Measurements from ENCODE around the gene SRBD1.

SRBD1 gene

GRCh38 chr2:45611020-45611859 lies at the start of gene SRBD1:
Gene SRBD1 (minus strand): TSS chr2:45611267. CDS start chr2:45605441, 5,826 bp downstream.
- peak; percentile 97 for DNase-seq

- DNase-seq: no peak
Measured at GRCh38 chr2:45654250-45654649, 43.2 kb upstream of the SRBD1 start.

- DNase-seq: no peak
Measured at GRCh38 chr2:45653122-45653913, 42.3 kb upstream of the SRBD1 start.

- peak; percentile 73 for DNase-seq
Measured at GRCh38 chr2:45652090-45653031, 41.3 kb upstream of the SRBD1 start.

GRCh38 chr2:45651415-45652089 lies 40.5 kb upstream of the SRBD1 start, which contains the start of gene PRKCE:
Gene PRKCE (plus strand): TSS chr2:45651675.
- peak; percentile 78 for DNase-seq

GRCh38 chr2:45650851-45651414 lies 39.9 kb upstream of the SRBD1 start:
- peak; percentile 93 for DNase-seq

- peak; percentile 75 for DNase-seq
Measured at GRCh38 chr2:45649858-45650811, 39.1 kb upstream of the SRBD1 start.

GRCh38 chr2:45649462-45649857 lies 38.4 kb upstream of the SRBD1 start:
- DNase-seq: no peak

GRCh38 chr2:45648636-45649035 lies 37.6 kb upstream of the SRBD1 start:
- no peak for DNase-seq

GRCh38 chr2:45647986-45648520 lies 37.0 kb upstream of the SRBD1 start:
- DNase-seq: no peak

- no peak for DNase-seq
Measured at GRCh38 chr2:45647356-45647755, 36.3 kb upstream of the SRBD1 start.

GRCh38 chr2:45646289-45646688 lies 35.2 kb upstream of the SRBD1 start:
- no peak for DNase-seq

GRCh38 chr2:45643543-45644542 lies 32.8 kb upstream of the SRBD1 start:
- peak; percentile 95 for DNase-seq

GRCh38 chr2:45643095-45643494 lies 32.0 kb upstream of the SRBD1 start:
- no peak for DNase-seq

- DNase-seq: no peak
Measured at GRCh38 chr2:45640576-45640975, 29.5 kb upstream of the SRBD1 start.

GRCh38 chr2:45637440-45637839 lies 26.4 kb upstream of the SRBD1 start:
- DNase-seq: no peak

GRCh38 chr2:45636008-45636407 lies 24.9 kb upstream of the SRBD1 start:
- no peak for DNase-seq

GRCh38 chr2:45634223-45634622 lies 23.2 kb upstream of the SRBD1 start:
- DNase-seq: no peak

GRCh38 chr2:45631955-45632354 lies 20.9 kb upstream of the SRBD1 start:
- no peak for DNase-seq

Measured in activated CD8-positive, alpha-beta memory T cell treated with anti-CD3 and anti-CD28 coated beads, Interleukin-2, amount 50 U/mL, for 48 hours (primary cell).